ENCODE data around the gene INTS3. TPM values are rescaled to one million over a fixed set of nuclear protein-coding genes. Genes with fewer than 3 reads are reported as not detected.
A peak's percentile ranks its signal among the peaks of the same experiment; 100 is the strongest.

Gene INTS3, protein sequence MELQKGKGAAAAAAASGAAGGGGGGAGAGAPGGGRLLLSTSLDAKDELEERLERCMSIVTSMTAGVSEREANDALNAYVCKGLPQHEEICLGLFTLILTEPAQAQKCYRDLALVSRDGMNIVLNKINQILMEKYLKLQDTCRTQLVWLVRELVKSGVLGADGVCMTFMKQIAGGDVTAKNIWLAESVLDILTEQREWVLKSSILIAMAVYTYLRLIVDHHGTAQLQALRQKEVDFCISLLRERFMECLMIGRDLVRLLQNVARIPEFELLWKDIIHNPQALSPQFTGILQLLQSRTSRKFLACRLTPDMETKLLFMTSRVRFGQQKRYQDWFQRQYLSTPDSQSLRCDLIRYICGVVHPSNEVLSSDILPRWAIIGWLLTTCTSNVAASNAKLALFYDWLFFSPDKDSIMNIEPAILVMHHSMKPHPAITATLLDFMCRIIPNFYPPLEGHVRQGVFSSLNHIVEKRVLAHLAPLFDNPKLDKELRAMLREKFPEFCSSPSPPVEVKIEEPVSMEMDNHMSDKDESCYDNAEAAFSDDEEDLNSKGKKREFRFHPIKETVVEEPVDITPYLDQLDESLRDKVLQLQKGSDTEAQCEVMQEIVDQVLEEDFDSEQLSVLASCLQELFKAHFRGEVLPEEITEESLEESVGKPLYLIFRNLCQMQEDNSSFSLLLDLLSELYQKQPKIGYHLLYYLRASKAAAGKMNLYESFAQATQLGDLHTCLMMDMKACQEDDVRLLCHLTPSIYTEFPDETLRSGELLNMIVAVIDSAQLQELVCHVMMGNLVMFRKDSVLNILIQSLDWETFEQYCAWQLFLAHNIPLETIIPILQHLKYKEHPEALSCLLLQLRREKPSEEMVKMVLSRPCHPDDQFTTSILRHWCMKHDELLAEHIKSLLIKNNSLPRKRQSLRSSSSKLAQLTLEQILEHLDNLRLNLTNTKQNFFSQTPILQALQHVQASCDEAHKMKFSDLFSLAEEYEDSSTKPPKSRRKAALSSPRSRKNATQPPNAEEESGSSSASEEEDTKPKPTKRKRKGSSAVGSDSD
- total RNA-seq, result 10 to 100 TPM; 62.6 to 70.8 TPM

DNA sequence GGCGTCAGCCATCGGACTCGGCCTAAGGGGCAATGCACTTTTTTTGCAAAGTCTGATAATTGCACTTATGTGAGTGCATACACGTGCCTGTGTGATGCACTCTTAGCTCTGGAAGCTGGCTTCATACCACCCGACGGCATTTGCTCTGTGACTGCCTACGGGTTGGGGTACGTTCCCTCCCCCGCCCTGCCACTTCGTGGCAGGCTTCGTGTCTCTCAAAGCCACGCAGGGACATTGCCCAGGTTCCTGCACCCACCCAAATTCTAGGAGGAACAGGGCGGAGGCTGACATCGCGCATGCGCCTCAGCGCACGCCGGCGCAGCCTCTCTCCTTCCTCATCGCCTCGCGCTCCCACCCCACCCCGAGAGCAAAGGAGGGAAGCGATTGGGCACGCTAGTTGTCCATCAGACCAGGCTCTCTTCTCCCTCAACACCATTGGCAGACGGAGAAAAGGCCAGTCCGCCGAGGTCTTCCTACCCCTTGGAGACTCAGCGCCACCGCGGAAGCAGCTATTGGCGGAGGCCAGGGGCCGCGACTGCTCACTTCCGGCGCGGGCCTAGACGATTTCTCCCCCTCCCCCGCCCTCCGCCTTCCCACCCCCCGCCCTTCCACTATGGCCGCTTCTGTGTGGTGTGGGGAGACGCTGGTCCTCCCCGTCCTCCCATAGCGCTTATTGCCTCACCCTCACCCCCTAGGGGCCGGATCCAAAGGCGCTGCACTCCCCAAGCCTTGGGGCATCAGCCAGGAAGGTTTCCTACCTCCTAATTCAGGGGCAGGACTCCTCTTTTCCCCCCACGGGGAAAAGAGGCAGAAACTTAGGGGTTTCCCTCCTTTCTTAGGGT is at the start of gene INTS3:
INTS3 (plus strand) TSS at position 588 of the 842 bp plus-strand sequence. CDS start 585 bp downstream, outside the sequence.
- H3K27ac Mint-ChIP-seq, result peak within 1 kb of the TSS; percentile 79
- ATAC-seq (replicated peaks in 1 of 2) (peak; percentile 98 to 99), DNase-seq (peak; percentile 97 to 100)
- H3K27me3 Mint-ChIP-seq (ENCODE audit: low read depth), result no peaks in the 10 kb centered on the region
- peak within 1 kb of the TSS; percentile 92 to 96 for H3K4me3 Mint-ChIP-seq
- no peaks in the 10 kb centered on the region for H3K9me3 Mint-ChIP-seq
- H3K4me1 Mint-ChIP-seq (ENCODE audit: low read depth), result peaks cover 51% of the 10 kb centered on the region
- H3K36me3 Mint-ChIP-seq (ENCODE audit: insufficient read depth in 2 of 2), result peaks cover 3 to 5% of the 10 kb centered on the region in 2 donors

DNA sequence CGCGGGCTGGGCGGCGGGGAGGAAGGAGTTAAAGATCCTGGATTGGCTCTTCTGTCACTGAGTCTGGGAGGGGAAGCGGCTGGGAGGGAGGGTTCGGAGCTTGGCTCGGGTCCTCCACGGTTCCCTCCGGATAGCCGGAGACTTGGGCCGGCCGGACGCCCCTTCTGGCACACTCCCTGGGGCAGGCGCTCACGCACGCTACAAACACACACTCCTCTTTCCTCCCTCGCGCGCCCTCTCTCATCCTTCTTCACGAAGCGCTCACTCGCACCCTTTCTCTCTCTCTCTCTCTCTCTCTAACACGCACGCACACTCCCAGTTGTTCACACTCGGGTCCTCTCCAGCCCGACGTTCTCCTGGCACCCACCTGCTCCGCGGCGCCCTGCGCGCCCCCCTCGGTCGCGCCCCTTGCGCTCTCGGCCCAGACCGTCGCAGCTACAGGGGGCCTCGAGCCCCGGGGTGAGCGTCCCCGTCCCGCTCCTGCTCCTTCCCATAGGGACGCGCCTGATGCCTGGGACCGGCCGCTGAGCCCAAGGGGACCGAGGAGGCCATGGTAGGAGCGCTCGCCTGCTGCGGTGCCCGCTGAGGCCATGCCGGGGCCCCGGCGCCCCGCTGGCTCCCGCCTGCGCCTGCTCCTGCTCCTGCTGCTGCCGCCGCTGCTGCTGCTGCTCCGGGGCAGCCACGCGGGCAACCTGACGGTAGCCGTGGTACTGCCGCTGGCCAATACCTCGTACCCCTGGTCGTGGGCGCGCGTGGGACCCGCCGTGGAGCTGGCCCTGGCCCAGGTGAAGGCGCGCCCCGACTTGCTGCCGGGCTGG is 49.1 kb upstream of the INTS3 start, which contains the start of gene NPR1:
NPR1 (plus strand) TSS at position 170 of the 818 bp plus-strand sequence; CDS start at position 591, 421 bp downstream.
- no peak within 1 kb of the TSS for H3K27ac Mint-ChIP-seq

DNA sequence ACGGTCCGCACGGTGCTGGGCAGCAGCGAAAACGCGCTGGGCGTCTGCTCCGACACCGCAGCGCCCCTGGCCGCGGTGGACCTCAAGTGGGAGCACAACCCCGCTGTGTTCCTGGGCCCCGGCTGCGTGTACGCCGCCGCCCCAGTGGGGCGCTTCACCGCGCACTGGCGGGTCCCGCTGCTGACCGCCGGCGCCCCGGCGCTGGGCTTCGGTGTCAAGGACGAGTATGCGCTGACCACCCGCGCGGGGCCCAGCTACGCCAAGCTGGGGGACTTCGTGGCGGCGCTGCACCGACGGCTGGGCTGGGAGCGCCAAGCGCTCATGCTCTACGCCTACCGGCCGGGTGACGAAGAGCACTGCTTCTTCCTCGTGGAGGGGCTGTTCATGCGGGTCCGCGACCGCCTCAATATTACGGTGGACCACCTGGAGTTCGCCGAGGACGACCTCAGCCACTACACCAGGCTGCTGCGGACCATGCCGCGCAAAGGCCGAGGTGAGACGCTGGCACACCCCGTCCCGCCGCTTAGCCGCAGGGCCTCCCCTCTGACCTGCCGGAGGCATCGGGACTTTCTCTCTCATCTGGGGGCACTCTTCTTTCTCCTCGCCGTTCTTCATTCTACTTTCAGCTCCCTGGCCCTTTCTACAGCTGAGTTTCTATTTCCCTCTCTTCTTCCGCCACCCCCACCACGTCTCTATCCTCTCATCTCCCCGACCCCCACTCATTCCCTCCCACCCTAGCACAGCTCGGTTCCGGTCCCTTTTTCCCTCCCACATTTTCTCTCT is 48.3 kb upstream of the INTS3 start:
- Mint-ChIP-seq H3K27ac (no peak overlapping the region), H3K9me3 (no peaks in the 10 kb centered on the region), H3K4me3 (peak overlapping the region; percentile 76 to 86), H3K27me3 (ENCODE audit: low read depth) (peaks cover 51% of the 10 kb centered on the region), H3K4me1 (ENCODE audit: low read depth) (peaks cover 25% of the 10 kb centered on the region), H3K36me3 (ENCODE audit: insufficient read depth in 2 of 2) (peaks cover 0 to 3% of the 10 kb centered on the region in 2 donors)
- peak; percentile 36 to 40 for DNase-seq
- ATAC-seq (replicated peaks in 1 of 2), result peak; percentile 64 to 68

More for the DNA sequence above, 49.1 kb upstream of the INTS3 start, which contains the start of gene NPR1:
- DNase-seq (peak; percentile 29 to 40), ATAC-seq (replicated peaks in 1 of 2) (peak; percentile 61 to 64)
- Mint-ChIP-seq H3K27me3 (ENCODE audit: low read depth) (peaks cover 51% of the 10 kb centered on the region), H3K36me3 (ENCODE audit: insufficient read depth in 2 of 2) (peaks cover 0 to 3% of the 10 kb centered on the region in 2 donors), H3K4me3 (peak within 1 kb of the TSS; percentile 76 to 86), H3K9me3 (no peaks in the 10 kb centered on the region), H3K4me1 (ENCODE audit: low read depth) (peaks cover 25% of the 10 kb centered on the region)

DNA sequence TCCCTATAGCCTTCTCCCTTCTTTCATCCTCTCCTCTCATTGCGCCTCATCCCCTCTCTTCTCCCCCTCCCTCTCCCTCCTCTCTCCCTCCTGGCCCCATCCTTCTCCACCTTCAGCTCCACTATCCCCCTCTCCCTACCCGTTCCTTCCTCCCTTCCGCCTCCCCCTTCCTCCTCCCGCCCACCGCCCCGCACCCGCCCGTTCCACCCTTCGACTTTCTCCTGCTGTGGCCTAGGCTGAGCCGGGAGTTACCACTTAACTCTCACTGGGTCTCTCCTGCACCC is 47.8 kb upstream of the INTS3 start:
- H3K4me3 Mint-ChIP-seq, result peak overlapping the region; percentile 76 to 86
- peaks cover 25% of the 10 kb centered on the region for H3K4me1 Mint-ChIP-seq (ENCODE audit: low read depth)
- peaks cover 0 to 3% of the 10 kb centered on the region in 2 donors for H3K36me3 Mint-ChIP-seq (ENCODE audit: insufficient read depth in 2 of 2)
- no peak overlapping the region for H3K27ac Mint-ChIP-seq
- peaks cover 51% of the 10 kb centered on the region for H3K27me3 Mint-ChIP-seq (ENCODE audit: low read depth)
- ATAC-seq (replicated peaks in 1 of 2) (no peak), DNase-seq (no peak)
- H3K9me3 Mint-ChIP-seq, result no peaks in the 10 kb centered on the region

DNA sequence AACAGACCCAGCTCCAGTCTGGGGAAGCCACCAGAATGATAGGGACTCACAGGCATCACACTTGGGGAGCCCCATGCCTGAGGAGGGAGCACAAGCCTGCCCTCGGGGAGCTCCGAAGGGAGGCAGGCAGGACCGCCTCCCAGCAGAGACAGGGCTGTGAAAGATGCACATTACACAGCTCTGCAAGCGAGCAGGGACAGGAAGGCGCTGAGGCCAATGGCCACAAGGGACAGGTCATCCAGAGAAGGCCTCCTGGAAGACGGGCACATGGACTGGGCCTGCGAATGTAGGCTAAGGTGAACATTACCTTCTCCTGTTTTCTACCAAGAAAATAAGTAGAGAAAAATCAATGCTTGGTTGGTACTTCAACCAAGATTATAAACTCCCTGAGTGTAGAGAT is 45.1 kb upstream of the INTS3 start:
- H3K9me3 Mint-ChIP-seq, result no peaks in the 10 kb centered on the region
- no peak for DNase-seq
- peaks cover 0 to 2% of the 10 kb centered on the region in 2 donors for H3K36me3 Mint-ChIP-seq (ENCODE audit: insufficient read depth in 2 of 2)
- peaks cover 56% of the 10 kb centered on the region for H3K27me3 Mint-ChIP-seq (ENCODE audit: low read depth)
- peaks cover 20% of the 10 kb centered on the region for H3K4me1 Mint-ChIP-seq (ENCODE audit: low read depth)
- no peak for ATAC-seq (replicated peaks in 1 of 2)
- H3K27ac Mint-ChIP-seq, result no peak overlapping the region
- H3K4me3 Mint-ChIP-seq, result no peak overlapping the region

DNA sequence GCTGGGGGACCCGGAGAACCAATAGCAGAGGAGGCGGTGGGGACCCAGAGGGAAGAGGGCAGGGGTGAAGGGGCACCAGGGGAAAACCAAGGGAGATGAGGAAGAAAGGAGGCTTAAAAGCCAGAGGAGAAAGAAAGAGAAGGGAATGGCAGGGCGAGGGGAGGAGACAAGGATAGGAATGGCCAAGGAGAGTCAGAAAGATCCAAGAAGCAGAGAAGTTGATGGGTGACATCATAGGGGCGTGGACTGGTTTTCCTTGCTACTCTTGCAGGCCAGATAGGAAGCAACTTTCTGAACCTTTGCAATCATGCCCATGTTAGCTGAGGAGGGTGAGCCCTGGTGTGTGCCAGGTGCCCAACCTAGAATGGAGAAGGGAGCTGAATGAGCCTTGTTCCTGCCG is 44.0 kb upstream of the INTS3 start:
- ATAC-seq (replicated peaks in 1 of 2) (no peak), DNase-seq (no peak)
- H3K27me3 Mint-ChIP-seq (ENCODE audit: low read depth), result peaks cover 45% of the 10 kb centered on the region
- H3K27ac Mint-ChIP-seq, result no peak overlapping the region
- no peak overlapping the region for H3K4me3 Mint-ChIP-seq
- peaks cover 11% of the 10 kb centered on the region for H3K4me1 Mint-ChIP-seq (ENCODE audit: low read depth)
- no peaks in the 10 kb centered on the region for H3K9me3 Mint-ChIP-seq
- H3K36me3 Mint-ChIP-seq (ENCODE audit: insufficient read depth in 2 of 2), result no peaks in the 10 kb centered on the region

DNA sequence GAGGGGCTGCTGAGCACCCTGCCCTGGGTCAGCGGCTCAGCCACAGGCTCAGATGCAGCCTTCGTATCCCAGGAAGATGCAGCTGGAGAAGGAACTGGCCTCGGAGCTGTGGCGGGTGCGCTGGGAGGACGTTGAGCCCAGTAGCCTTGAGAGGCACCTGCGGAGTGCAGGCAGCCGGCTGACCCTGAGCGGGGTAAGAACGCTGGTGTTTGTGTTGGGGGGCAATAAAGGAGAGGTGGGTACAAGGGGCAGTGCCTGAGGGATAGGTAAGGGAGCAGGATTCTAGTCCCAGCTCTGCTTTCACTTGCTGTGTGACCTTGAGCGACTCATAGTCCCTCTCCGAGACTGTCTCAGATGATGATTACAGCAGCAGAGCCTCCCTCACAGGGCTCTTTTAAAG is 43.0 kb upstream of the INTS3 start:
- peaks cover 7% of the 10 kb centered on the region for H3K4me1 Mint-ChIP-seq (ENCODE audit: low read depth)
- no peak overlapping the region for H3K4me3 Mint-ChIP-seq
- no peak for DNase-seq
- no peak overlapping the region for H3K27ac Mint-ChIP-seq
- H3K27me3 Mint-ChIP-seq (ENCODE audit: low read depth), result peaks cover 40% of the 10 kb centered on the region
- H3K9me3 Mint-ChIP-seq, result no peaks in the 10 kb centered on the region
- H3K36me3 Mint-ChIP-seq (ENCODE audit: insufficient read depth in 2 of 2), result no peaks in the 10 kb centered on the region
- no peak for ATAC-seq (replicated peaks in 1 of 2)

DNA sequence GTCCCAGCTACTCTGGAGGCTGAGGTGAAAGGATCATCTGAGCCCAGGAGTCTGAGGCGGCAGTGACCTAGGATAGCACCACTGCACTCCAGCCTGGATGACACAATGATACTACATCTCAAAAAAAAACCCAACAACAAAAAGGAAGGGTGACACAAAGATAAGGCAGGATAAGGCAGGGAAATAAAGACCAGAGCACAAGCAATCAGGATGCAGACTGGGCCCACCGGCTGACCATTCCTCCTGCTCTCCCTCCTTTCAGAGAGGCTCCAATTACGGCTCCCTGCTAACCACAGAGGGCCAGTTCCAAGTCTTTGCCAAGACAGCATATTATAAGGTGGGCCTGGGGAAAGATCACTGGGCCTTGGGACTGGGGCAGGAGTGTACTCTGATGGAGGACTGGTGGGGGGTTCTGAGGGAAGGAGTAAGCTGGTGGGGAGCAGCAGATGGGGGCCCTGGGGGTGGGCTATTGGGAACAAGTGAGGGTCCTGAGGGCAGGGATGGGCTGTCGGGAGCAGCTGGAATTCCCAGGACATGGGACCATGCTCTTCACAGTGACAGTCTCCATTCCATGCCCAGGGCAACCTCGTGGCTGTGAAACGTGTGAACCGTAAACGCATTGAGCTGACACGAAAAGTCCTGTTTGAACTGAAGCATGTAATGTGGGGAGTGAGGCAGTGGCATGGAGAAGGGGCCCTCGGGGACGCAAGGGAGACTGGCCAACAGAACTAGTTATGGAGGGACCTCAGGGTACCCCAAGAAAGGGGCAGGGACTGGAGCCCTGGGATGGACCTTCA is 42.1 kb upstream of the INTS3 start:
- H3K4me3 Mint-ChIP-seq, result no peak overlapping the region
- no peaks in the 10 kb centered on the region for H3K9me3 Mint-ChIP-seq
- no peaks in the 10 kb centered on the region for H3K4me1 Mint-ChIP-seq (ENCODE audit: low read depth)
- peaks cover 31% of the 10 kb centered on the region for H3K27me3 Mint-ChIP-seq (ENCODE audit: low read depth)
- H3K36me3 Mint-ChIP-seq (ENCODE audit: insufficient read depth in 2 of 2), result no peaks in the 10 kb centered on the region
- ATAC-seq (replicated peaks in 1 of 2) (no peak), DNase-seq (no peak)
- H3K27ac Mint-ChIP-seq, result no peak overlapping the region

DNA sequence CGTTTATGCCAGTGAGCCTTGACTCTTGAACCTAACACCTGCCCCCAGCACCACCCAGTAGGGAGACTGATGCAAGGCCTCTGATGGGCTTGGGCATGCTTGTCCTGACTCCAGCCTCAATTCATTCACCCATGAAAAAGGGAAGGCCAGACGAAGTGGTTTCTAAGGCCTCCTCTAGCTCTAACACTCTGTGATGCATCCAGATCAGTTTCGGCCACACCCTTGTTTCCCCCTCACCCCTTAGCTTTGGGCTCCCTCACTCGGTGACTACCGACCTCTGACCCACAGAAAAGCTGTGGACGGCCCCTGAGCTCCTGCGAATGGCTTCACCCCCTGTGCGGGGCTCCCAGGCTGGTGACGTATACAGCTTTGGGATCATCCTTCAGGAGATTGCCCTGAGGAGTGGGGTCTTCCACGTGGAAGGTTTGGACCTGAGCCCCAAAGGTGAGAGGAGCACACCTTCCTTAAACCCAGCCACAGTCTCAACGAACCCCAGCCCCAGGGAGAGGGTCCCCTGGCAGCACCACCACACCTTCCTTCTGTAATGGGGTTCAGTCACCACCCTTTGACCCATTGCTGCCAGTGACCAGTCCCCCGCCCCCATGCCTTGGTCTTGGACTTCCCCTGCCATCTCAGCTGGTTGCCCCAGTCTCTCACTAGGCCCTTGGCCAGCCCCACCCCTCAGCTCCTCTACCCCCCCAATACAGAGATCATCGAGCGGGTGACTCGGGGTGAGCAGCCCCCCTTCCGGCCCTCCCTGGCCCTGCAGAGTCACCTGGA is 40.3 kb upstream of the INTS3 start:
- ATAC-seq (replicated peaks in 1 of 2), result no peak
- no peak overlapping the region for H3K27ac Mint-ChIP-seq
- DNase-seq, result no peak
- H3K4me1 Mint-ChIP-seq (ENCODE audit: low read depth), result no peaks in the 10 kb centered on the region
- H3K27me3 Mint-ChIP-seq (ENCODE audit: low read depth), result peaks cover 15% of the 10 kb centered on the region
- no peaks in the 10 kb centered on the region for H3K36me3 Mint-ChIP-seq (ENCODE audit: insufficient read depth in 2 of 2)
- no peak overlapping the region for H3K4me3 Mint-ChIP-seq
- H3K9me3 Mint-ChIP-seq, result no peaks in the 10 kb centered on the region

DNA sequence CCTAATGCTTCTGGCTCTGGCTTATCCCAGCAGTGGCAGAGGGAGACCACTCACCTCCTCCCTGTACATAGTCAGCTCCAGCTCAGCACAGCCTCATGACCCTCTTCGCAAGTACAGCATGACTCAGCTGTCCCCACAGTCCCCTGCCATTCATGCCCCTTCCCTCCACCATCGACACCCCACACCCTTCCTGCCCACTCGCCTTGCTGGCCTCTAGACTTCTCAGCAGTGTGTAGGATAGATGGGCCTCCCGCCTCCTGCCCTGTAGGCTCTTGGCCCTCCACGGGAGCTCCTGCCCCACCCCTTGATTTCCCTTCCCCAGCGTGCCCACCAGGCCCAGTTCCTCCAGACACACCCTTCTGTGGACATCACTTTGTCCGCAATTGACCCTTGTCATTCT is 39.6 kb upstream of the INTS3 start:
- ATAC-seq (replicated peaks in 1 of 2) (no peak), DNase-seq (no peak)
- H3K27me3 Mint-ChIP-seq (ENCODE audit: low read depth), result peaks cover 12% of the 10 kb centered on the region
- H3K4me1 Mint-ChIP-seq (ENCODE audit: low read depth), result no peaks in the 10 kb centered on the region
- H3K4me3 Mint-ChIP-seq, result no peak overlapping the region
- H3K36me3 Mint-ChIP-seq (ENCODE audit: insufficient read depth in 2 of 2), result no peaks in the 10 kb centered on the region
- no peaks in the 10 kb centered on the region for H3K9me3 Mint-ChIP-seq
- H3K27ac Mint-ChIP-seq, result no peak overlapping the region
